NK-92 (cell line): Measurements from ENCODE around the gene PTCH1.

Experiments used
- DNase-seq: peaks from one replicate; lab custom pipeline; 2025; ENCODE audit not compliant: unreplicated experiment; lab: John Stamatoyannopoulos, UW

PTCH1 gene

GRCh38 chr9:95465115-95465514 lies 51.7 kb downstream of the PTCH1 start:
- DNase-seq, result no peak

DNA sequence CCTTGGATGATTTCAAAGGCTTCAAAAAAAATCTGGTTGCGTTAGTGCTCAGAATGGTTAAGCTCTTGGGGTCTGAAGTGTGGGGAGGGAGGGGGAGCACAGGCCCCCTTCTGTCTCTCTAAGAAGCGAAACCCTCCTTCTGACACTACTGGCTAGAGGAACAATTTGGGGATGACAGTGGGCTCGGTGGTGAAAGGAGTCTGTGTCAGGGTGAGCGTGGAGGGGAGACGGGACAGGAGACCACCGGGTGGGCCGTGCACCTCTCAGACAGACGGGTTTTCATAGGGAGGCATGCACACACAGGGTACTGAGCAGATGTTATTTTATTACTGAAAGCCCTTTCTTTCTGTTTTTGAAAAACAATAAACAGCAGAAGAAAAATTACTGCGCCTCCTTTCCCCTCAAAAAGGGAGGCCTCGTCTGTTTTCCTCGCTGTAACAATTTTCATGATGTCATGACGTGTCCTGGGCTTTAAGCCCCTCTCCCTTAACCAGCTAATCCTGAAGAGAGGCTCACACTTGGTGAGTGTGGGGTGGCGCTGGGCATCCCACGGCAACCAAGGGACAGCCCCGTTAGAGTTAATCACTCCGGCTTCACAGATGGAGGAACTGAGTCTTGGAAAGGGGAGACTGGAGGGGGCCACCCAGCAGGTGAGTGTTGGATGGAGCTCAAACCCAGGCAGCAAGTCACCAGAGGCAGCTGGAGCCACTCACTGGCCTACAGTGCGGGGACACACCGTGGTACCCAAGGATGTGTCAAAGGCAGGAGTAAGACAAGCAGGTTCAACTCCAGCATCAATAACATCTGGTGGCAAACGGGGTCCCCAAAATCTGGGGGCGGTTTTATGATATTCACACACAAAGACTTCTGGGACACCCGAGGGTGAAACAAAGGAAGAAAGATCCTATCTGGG lies 53.4 kb downstream of the PTCH1 start:
- DNase-seq, result no peak

GRCh38 chr9:95462249-95463147 lies 54.3 kb downstream of the PTCH1 start:
- no peak for DNase-seq

DNA sequence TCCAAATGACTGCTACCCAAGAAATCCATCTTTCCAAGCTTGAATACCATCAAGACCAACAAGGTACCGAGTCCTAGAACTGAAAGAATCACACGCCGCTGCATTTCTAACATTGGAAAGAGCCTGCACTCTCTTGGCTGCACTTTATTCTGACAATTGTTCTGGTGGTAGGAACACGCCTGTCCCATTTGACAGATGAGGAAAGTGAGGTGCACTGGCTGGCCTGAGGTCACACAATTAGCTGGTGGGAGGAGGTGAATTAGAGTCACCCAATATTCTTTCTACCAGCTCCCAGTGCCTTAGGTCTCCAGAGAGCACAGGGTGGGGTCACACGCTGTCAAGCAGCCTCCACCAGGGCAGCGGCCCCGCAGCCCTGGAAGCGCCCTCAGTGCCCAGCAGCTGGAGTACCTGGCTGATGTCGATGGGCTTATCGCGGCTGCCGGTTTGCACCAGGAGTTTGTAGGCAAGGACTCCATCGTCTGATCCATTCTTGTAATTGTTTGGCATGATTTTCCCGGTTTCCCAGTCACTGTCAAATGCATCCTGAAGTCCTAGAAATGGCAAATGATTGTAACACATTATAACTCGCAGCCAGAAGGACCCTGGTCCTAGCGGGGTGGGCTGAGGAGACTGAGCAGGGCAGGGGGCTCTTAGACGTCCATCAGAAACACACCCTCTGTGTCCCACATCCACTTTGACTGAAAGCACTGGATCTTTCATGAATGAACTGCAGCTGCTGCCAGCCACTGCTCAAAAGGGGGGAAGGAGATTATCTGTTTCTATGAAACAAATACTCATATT lies 55.1 kb downstream of the PTCH1 start:
- DNase-seq, result no peak

DNA sequence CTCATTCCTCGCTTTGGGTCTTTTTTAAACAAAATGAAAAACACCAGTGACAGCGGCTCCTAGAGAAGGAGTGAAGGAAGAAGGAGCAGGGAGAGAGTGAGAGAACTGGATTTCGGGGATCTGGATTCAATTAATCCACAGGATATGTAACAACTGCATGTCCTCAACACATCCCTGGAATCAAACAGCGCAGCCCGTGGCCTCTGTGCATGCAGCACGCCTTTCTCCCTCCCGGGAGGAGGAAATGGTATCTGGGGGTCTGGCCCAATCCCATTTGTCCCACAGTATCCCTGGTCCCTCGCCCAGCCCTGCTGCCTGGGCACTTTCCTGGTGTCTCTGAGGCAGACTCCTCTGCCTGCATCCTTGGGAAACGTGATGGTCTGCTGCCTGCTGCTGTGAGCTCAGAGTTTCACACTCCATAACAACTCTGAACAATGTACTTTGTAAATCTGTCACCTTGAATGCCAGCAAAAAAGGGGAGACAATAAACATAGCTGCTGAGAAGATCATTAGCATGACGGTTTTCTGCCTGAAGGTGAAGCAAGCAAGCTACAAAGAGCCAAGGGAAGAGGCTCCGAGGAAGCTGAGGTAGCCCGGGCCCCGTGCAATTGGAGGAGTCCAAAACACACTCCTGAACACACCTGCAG lies 56.1 kb downstream of the PTCH1 start:
- DNase-seq, result no peak

GRCh38 chr9:95459851-95460517 lies 56.8 kb downstream of the PTCH1 start:
- no peak for DNase-seq

GRCh38 chr9:95459178-95459577 lies 57.6 kb downstream of the PTCH1 start:
- no peak for DNase-seq

DNA sequence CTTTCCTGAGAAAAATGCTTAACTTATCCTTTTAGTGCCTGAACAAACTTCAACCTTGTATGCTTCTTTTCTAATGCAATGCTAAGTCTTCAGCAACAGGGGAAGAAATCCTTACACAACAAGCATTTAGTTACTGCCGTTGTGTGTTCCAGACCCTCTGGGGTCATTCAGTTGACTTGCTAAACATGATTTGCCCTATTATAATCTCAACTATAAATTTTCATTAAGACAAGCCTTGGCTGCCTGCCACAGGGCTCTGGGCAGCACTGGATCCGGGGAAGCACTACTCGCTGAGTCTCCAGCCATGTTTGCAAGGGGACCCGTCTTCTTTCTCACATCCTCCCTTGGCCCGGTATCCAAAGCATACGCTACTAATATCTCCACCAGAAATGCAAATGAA lies 58.1 kb downstream of the PTCH1 start:
- no peak for DNase-seq

- no peak for DNase-seq
Observed at GRCh38 chr9:95457769-95458168, 59.0 kb downstream of the PTCH1 start.

DNA sequence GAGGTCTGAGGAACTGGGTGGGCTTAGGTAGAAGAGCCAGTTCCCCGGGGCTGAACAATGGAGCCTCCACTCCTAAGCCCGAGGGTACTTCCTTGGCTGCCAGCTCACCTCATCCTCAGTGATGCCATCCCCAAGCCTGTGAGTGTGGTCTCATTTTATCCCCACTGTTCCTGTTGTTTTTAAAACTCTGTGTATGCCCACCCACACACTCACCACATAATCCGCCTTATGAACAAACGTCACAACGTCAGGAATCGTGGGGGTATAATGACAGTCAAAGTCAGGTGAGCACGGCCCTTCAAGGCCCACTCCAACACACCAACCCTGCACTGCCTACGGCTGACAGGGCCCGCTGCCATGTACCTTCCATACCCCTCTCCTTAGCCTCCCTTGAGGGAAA lies 61.1 kb downstream of the PTCH1 start:
- DNase-seq, result no peak

DNA sequence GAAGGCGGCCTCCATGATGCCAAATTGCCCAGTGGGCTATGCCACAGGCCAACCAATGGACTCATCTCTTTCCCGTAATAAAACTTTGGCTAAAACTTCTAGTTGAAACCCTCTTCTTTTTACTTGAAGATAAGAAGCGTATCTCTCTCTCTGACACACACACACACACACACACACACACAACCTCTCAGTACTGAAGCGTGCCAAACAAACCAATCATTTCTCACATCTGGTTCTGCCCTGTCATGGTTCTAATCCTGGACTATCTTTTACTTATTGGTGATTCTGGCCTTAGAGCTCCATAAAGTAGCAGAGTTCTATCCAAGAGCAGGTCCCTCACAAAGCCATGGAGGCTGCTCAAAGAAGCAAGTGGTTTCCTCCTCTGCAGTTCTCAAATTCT lies 64.6 kb downstream of the PTCH1 start:
- DNase-seq, result no peak

DNA sequence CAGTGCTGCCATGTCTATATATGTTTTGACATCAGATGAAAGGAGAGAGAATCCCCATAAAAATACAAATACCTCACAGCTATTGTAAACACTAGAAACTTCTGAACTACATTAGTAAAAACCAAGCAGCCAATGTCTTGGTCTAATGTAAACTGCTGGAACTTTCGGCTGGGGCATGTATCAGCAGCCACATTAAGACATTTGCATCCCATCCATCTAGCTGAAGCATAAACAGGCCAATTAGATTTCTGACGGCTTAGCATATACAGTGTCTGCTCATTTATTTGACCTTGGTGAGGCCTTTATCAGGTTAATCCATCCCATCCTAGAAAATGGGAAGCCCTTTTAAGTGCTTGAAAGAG lies 65.7 kb downstream of the PTCH1 start:
- no peak for DNase-seq

DNA sequence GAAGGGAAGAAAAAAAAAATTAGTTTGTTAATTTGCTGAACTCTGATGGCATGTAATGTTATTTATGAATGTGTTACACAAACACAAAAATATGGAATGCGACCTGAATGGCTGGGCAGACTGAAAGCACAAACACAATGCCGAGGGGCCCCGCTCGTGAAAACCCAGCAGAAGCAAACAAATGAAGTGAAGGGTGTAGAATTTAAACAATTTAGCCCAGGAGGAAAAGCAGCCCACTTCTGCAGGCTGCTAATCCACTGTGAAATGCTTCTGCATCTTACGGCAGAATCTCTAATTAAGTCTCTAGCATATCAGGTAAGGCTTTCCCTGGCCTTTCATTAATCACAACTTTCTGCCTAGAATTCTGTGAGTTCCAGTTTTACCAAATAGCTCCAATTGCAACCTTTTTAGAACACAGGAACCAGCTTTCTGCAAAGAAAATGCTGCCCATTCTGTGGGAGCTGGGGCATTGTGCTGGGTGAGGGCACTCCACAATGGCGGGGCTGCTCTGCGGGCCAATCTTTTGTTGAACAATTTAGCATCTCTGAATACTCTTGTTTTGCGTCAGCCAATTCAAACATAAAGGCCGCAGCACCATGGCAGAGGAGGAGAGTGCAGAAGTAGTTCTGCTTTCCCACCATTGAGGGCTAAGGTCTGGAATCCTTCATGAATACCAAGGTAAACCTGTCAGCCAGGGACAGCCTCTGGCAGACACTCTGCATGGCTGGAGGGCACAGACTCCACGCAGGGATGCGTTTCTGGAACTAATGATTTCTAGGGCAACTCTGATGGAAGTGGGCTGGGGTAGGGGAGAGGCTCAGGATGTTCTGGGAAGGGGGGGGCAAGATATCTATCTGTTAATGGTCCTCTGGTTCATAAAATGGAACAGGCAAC lies 66.4 kb downstream of the PTCH1 start:
- DNase-seq, result no peak

- DNase-seq, result no peak
Observed at GRCh38 chr9:95449016-95449415, 67.8 kb downstream of the PTCH1 start.

- DNase-seq, result no peak
Observed at GRCh38 chr9:95447660-95448420, 68.9 kb downstream of the PTCH1 start.

DNA sequence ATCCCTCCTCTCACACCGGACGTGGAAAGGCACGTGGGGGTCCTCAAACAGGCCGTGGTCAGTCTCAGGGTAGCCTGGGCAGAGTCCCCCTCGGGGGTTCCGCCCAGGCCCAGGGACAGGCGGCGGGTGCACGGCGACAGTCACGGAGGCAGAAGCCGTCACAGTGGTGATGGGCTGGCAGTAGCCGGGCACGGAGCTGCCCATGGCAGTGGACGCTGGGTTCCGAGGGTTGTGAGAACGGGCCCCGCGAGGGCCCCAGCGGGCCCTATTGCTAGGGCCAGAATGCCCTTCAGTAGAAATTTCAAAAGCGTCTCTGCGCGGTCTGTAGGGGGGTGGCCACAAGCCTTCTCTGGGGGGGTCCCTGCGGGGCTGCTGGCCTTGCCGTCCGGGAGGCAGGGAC lies 69.8 kb downstream of the PTCH1 start:
- no peak for DNase-seq

GRCh38 chr9:95446259-95446658 lies 70.5 kb downstream of the PTCH1 start:
- no peak for DNase-seq

GRCh38 chr9:95444160-95444559 lies 72.6 kb downstream of the PTCH1 start:
- no peak for DNase-seq
